ENCODE results near the gene PTGER1.

The PTGER1 gene

GRCh38 chr19:14487370-14488125 lies 12.4 kb upstream of the PTGER1 start:
- no peak overlapping the region for H3K27ac ChIP-seq (ENCODE audit: low read depth, low read length)
- no peaks in the 10 kb centered on the region for H3K9me3 ChIP-seq (ENCODE audit: control insufficient read depth in 5 of 5, low read length in 5 of 5)
- peaks cover 0 to 35% (median 19%) of the 10 kb centered on the region in 5 donors for H3K36me3 ChIP-seq (ENCODE audit: control insufficient read depth in 5 of 5, insufficient read depth in 5 of 5, low read length in 5 of 5)
- no peak overlapping the region for H3K4me3 ChIP-seq (ENCODE audit: low read depth in 1 of 5, low read length in 5 of 5)
- H3K4me1 ChIP-seq (ENCODE audit: control insufficient read depth in 5 of 5, insufficient read depth in 5 of 5, low read length in 5 of 5) = peaks cover 0 to 5% (median 3%) of the 10 kb centered on the region in 5 donors
- H3K27me3 ChIP-seq (ENCODE audit: control insufficient read depth in 5 of 5, insufficient read depth in 4 of 5, low read length in 5 of 5) = no peaks in the 10 kb centered on the region
- H3K9ac ChIP-seq (ENCODE audit: low read length in 5 of 5) = no peak overlapping the region

GRCh38 chr19:14482172-14482941 lies 7.2 kb upstream of the PTGER1 start:
- H3K9me3 ChIP-seq (ENCODE audit: control insufficient read depth in 5 of 5, low read length in 5 of 5) = no peaks in the 10 kb centered on the region
- no peak overlapping the region for H3K4me3 ChIP-seq (ENCODE audit: low read depth in 1 of 5, low read length in 5 of 5)
- no peak overlapping the region for H3K27ac ChIP-seq (ENCODE audit: low read depth, low read length)
- no peaks in the 10 kb centered on the region for H3K27me3 ChIP-seq (ENCODE audit: control insufficient read depth in 5 of 5, insufficient read depth in 4 of 5, low read length in 5 of 5)
- H3K9ac ChIP-seq (ENCODE audit: low read length in 5 of 5) = no peak overlapping the region
- H3K4me1 ChIP-seq (ENCODE audit: control insufficient read depth in 5 of 5, insufficient read depth in 5 of 5, low read length in 5 of 5) = peaks cover 0 to 8% (median 5%) of the 10 kb centered on the region in 5 donors
- peaks cover 0 to 50% (median 40%) of the 10 kb centered on the region in 5 donors for H3K36me3 ChIP-seq (ENCODE audit: control insufficient read depth in 5 of 5, insufficient read depth in 5 of 5, low read length in 5 of 5)

GRCh38 chr19:14480700-14481079 lies 5.5 kb upstream of the PTGER1 start:
- Histone ChIP-seq H3K4me3 (ENCODE audit: low read depth in 1 of 5, low read length in 5 of 5) (no peak overlapping the region), H3K9me3 (ENCODE audit: control insufficient read depth in 5 of 5, low read length in 5 of 5) (no peaks in the 10 kb centered on the region), H3K9ac (ENCODE audit: low read length in 5 of 5) (no peak overlapping the region), H3K36me3 (ENCODE audit: control insufficient read depth in 5 of 5, insufficient read depth in 5 of 5, low read length in 5 of 5) (peaks cover 0 to 48% (median 40%) of the 10 kb centered on the region in 5 donors), H3K4me1 (ENCODE audit: control insufficient read depth in 5 of 5, insufficient read depth in 5 of 5, low read length in 5 of 5) (peaks cover 0 to 16% (median 12%) of the 10 kb centered on the region in 5 donors), H3K27me3 (ENCODE audit: control insufficient read depth in 5 of 5, insufficient read depth in 4 of 5, low read length in 5 of 5) (peaks cover 0 to 2% (median 0%) of the 10 kb centered on the region in 5 donors), H3K27ac (ENCODE audit: low read depth, low read length) (no peak overlapping the region)

- no peak overlapping the region for H3K27ac ChIP-seq (ENCODE audit: low read depth, low read length)
- H3K36me3 ChIP-seq (ENCODE audit: control insufficient read depth in 5 of 5, insufficient read depth in 5 of 5, low read length in 5 of 5) = peaks cover 0 to 48% (median 40%) of the 10 kb centered on the region in 5 donors
- H3K9me3 ChIP-seq (ENCODE audit: control insufficient read depth in 5 of 5, low read length in 5 of 5) = no peaks in the 10 kb centered on the region
- peaks cover 0 to 4% (median under 1%) of the 10 kb centered on the region in 5 donors for H3K27me3 ChIP-seq (ENCODE audit: control insufficient read depth in 5 of 5, insufficient read depth in 4 of 5, low read length in 5 of 5)
- no peak overlapping the region for H3K9ac ChIP-seq (ENCODE audit: low read length in 5 of 5)
- no peak overlapping the region for H3K4me3 ChIP-seq (ENCODE audit: low read depth in 1 of 5, low read length in 5 of 5)
- H3K4me1 ChIP-seq (ENCODE audit: control insufficient read depth in 5 of 5, insufficient read depth in 5 of 5, low read length in 5 of 5) = peaks cover 0 to 21% (median 18%) of the 10 kb centered on the region in 5 donors
These were observed 5.0 kb upstream of the PTGER1 start for GRCh38 chr19:14479975-14480699.

- Histone ChIP-seq H3K4me3 (ENCODE audit: low read depth in 1 of 5, low read length in 5 of 5) (no peak overlapping the region), H3K36me3 (ENCODE audit: control insufficient read depth in 5 of 5, insufficient read depth in 5 of 5, low read length in 5 of 5) (peaks cover 0 to 48% (median 40%) of the 10 kb centered on the region in 5 donors), H3K27me3 (ENCODE audit: control insufficient read depth in 5 of 5, insufficient read depth in 4 of 5, low read length in 5 of 5) (peaks cover 2 to 10% (median 5%) of the 10 kb centered on the region in 5 donors)
These were observed 4.3 kb upstream of the PTGER1 start for GRCh38 chr19:14479309-14479974.

GRCh38 chr19:14478113-14478545 lies 3.0 kb upstream of the PTGER1 start:
- H3K9me3 ChIP-seq (ENCODE audit: control insufficient read depth in 5 of 5, low read length in 5 of 5) = no peaks in the 10 kb centered on the region
- no peak overlapping the region for H3K9ac ChIP-seq (ENCODE audit: low read length in 5 of 5)

More at GRCh38 chr19:14479309-14479974, 4.3 kb upstream of the PTGER1 start:
- Histone ChIP-seq H3K9me3 (ENCODE audit: control insufficient read depth in 5 of 5, low read length in 5 of 5) (no peaks in the 10 kb centered on the region), H3K4me1 (ENCODE audit: control insufficient read depth in 5 of 5, insufficient read depth in 5 of 5, low read length in 5 of 5) (peaks cover 0 to 28% (median 21%) of the 10 kb centered on the region in 5 donors), H3K27ac (ENCODE audit: low read depth, low read length) (no peak overlapping the region), H3K9ac (ENCODE audit: low read length in 5 of 5) (no peak overlapping the region)

GRCh38 chr19:14477418-14478112 lies 2.4 kb upstream of the PTGER1 start:
- Histone ChIP-seq H3K4me1 (ENCODE audit: control insufficient read depth in 5 of 5, insufficient read depth in 5 of 5, low read length in 5 of 5) (peaks cover 0 to 46% (median 31%) of the 10 kb centered on the region in 5 donors), H3K36me3 (ENCODE audit: control insufficient read depth in 5 of 5, insufficient read depth in 5 of 5, low read length in 5 of 5) (peaks cover 0 to 44% (median 40%) of the 10 kb centered on the region in 5 donors), H3K27me3 (ENCODE audit: control insufficient read depth in 5 of 5, insufficient read depth in 4 of 5, low read length in 5 of 5) (peaks cover 2 to 18% (median 13%) of the 10 kb centered on the region in 5 donors), H3K9me3 (ENCODE audit: control insufficient read depth in 5 of 5, low read length in 5 of 5) (no peaks in the 10 kb centered on the region), H3K27ac (ENCODE audit: low read depth, low read length) (no peak overlapping the region), H3K9ac (ENCODE audit: low read length in 5 of 5) (no peak overlapping the region), H3K4me3 (ENCODE audit: low read depth in 1 of 5, low read length in 5 of 5) (no peak overlapping the region)

More at GRCh38 chr19:14478113-14478545, 3.0 kb upstream of the PTGER1 start:
- no peak overlapping the region for H3K27ac ChIP-seq (ENCODE audit: low read depth, low read length)
- H3K27me3 ChIP-seq (ENCODE audit: control insufficient read depth in 5 of 5, insufficient read depth in 4 of 5, low read length in 5 of 5) = peaks cover 2 to 13% (median 7%) of the 10 kb centered on the region in 5 donors
- H3K4me3 ChIP-seq (ENCODE audit: low read depth in 1 of 5, low read length in 5 of 5) = no peak overlapping the region
- H3K36me3 ChIP-seq (ENCODE audit: control insufficient read depth in 5 of 5, insufficient read depth in 5 of 5, low read length in 5 of 5) = peaks cover 0 to 48% (median 40%) of the 10 kb centered on the region in 5 donors
- peaks cover 0 to 40% (median 27%) of the 10 kb centered on the region in 5 donors for H3K4me1 ChIP-seq (ENCODE audit: control insufficient read depth in 5 of 5, insufficient read depth in 5 of 5, low read length in 5 of 5)

GRCh38 chr19:14476673-14477401 lies 1.7 kb upstream of the PTGER1 start:
- H3K9ac ChIP-seq (ENCODE audit: low read length in 5 of 5) = no peak overlapping the region
- H3K27ac ChIP-seq (ENCODE audit: low read depth, low read length) = no peak overlapping the region
- H3K36me3 ChIP-seq (ENCODE audit: control insufficient read depth in 5 of 5, insufficient read depth in 5 of 5, low read length in 5 of 5) = peaks cover 0 to 37% (median 32%) of the 10 kb centered on the region in 5 donors
- peaks cover 2 to 21% (median 14%) of the 10 kb centered on the region in 5 donors for H3K27me3 ChIP-seq (ENCODE audit: control insufficient read depth in 5 of 5, insufficient read depth in 4 of 5, low read length in 5 of 5)
- H3K4me3 ChIP-seq (ENCODE audit: low read depth in 1 of 5, low read length in 5 of 5) = no peak overlapping the region
- no peaks in the 10 kb centered on the region for H3K9me3 ChIP-seq (ENCODE audit: control insufficient read depth in 5 of 5, low read length in 5 of 5)
- H3K4me1 ChIP-seq (ENCODE audit: control insufficient read depth in 5 of 5, insufficient read depth in 5 of 5, low read length in 5 of 5) = peaks cover 0 to 53% (median 38%) of the 10 kb centered on the region in 5 donors

Data from subcutaneous abdominal adipose tissue (tissue), 5 donors.